ENCODE measurements around the gene FOLR1. TPM values are rescaled to one million over a fixed set of nuclear protein-coding genes. Genes with fewer than 3 reads are reported as not detected.
"Not testable (repeated sequence)": the region's sequence is repeated elsewhere in the genome, so short reads cannot be mapped to it uniquely, and the experiment has no call there.

FOLR1 gene
- not detected for total RNA-seq
- long read RNA-seq, donor 1 = 0 reads
- long read RNA-seq, donor 2 = 0 reads

DNA sequence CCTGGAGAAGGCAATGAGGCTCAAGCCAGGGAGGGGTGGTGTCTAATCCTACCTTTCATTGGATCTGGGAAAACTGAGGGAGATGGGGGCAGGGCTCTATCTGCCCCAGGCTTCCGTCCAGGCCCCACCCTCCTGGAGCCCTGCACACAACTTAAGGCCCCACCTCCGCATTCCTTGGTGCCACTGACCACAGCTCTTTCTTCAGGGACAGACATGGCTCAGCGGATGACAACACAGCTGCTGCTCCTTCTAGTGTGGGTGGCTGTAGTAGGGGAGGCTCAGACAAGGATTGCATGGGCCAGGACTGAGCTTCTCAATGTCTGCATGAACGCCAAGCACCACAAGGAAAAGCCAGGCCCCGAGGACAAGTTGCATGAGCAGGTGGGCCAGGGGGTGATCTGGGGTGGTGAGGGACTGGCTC lies at the start of gene FOLR1:
Gene FOLR1 (plus strand): TSS at position 180 of the 421 bp plus-strand sequence. CDS start 34 bp downstream, at position 214.
- no peak for DNase-seq (ENCODE audit: low spot score)
- intact Hi-C loops (cut with DNase I) = no loop called here

DNA sequence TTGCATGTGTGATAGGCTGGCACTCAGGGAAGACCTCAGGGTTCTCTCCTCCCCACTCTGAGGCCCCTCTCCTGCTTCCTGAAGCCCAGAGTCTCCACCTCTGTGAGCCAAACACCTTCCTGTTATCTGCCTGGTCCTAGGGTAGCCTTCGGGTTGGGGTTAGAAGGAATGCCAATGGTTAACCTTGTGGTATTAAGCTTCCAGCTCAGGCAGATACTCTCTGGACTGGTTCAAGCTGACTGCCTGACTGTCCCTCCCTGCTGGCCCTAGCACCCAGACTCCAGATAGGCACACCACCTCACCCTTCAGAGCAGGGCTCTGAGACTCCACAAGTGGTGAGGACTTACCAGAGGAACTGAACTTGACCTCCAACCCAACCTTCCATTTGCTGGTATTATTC lies 49.4 kb upstream of the FOLR1 start:
- DNase-seq (ENCODE audit: low spot score); intact Hi-C loops (cut with DNase I): not testable (repeated sequence)

DNA sequence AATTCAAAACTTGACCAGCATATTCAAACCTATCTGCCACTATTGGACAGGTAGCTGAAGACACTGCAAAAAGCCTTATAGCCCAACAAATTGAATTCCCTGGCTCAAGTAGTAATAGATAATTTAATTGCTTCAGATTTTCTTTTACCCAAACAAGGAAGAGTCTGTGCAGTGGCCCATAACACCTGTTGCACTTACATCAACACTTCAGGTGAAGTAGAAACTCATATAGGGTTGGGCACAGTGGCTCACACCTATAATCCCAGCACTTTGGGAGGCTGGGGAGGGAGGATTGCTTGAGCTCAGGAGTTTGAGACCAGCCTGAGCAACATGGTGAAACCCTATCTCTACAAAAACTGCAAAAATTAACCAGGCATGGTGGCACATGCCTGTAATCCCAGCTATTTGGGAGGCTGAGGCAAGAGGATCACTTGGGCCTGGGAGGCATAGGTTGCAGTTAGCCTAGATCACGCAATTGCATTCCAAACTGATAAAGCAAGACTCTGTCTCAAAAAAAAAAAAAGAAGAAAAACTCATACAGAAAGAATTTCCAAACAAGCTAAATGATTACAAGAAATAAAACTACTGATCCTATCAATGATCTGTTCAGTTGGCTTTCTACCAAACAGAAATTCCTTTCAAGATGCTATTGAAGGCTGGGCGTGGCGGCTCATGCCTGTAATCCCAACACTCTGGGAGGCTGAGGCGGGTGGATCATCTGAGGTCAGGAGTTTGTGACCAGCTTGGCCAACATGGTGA lies 47.0 kb upstream of the FOLR1 start:
- intact Hi-C loops (cut with DNase I) = no loop called here
- DNase-seq (ENCODE audit: low spot score) = no peak

DNA sequence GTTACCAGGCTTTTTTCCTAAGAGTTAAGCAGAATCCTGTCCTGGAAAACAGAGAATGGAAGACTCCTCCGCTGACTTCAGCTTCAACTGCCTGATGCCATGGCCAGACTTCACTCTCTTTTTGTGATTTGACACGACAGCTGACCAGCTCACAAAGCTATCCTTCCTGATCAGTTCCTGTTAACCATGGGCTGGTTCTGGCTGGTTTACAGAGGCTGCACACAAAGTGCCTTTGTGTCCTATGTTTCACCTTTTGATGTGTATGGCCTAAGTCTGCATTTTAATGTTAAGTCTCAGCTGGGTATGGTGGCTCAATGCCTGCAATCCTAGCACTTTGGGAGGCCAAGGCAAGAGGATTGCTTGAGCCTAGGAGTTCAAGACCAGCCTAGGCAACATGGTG lies 45.3 kb upstream of the FOLR1 start:
- DNase-seq (ENCODE audit: low spot score) = no peak
- intact Hi-C loops (cut with DNase I) = no loop called here

DNA sequence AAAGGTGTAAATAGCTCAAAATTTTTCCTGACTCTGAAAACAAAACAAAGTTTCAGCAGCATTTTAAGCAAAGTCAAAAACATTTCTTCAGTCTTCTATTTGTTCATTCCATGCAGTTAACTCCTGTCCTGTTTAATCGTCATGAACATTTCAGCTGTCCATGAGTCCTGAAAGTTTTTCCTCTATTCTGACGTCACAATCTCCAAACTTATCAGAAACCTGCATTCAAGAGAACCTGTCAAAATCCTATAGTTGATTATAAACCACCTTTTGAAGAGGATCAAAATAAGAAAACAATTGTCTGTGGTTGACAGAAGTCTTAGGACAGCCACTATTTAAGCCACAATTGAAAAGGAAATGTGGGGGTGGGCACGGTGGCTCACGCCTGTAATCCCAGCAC lies 41.1 kb upstream of the FOLR1 start:
- intact Hi-C loops (cut with DNase I) = no loop called here
- no peak for DNase-seq (ENCODE audit: low spot score)

DNA sequence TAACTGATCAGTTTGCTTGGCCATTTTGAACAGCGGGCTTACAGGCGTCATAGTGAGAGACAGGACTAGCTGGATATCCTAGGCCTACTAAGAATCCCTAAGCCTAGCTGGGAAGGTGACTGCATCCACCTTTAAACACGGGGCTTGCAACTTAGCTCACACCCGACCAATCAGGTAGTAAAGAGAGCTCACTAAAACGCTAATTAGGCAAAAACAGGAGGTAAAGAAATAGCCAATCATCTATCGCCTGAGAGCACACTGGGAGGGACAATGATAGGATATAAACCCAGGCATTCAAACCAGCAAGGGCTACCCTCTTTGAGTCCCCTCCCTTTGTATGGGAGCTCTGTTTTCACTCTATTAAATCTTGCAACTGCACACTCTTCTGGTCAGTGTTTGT lies 38.1 kb upstream of the FOLR1 start:
- intact Hi-C loops (cut with DNase I) = not testable (repeated sequence)

DNA sequence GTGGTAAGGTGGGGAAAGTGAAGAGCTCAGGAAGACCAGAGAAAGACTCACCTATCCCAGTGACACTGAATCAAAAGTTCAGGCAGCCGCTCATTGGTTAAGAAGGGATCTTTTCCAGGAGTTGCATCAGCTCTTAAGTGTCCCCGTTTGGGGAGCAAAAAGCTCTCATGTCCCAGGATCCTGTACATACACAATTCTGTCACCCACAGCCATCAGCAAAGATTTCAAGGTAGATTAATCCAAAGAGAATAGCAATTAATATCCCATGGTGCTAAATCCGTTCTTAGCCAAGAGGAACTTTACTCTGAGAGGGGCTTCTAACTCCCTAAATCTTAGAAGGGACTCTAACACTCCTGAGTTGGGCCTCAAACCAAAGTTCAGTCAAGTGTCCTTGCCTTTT lies 37.1 kb upstream of the FOLR1 start:
- no peak for DNase-seq (ENCODE audit: low spot score)
- intact Hi-C loops (cut with DNase I) = no loop called here

More for the DNA sequence above, 38.1 kb upstream of the FOLR1 start:
- not testable (repeated sequence) for DNase-seq (ENCODE audit: low spot score)

DNA sequence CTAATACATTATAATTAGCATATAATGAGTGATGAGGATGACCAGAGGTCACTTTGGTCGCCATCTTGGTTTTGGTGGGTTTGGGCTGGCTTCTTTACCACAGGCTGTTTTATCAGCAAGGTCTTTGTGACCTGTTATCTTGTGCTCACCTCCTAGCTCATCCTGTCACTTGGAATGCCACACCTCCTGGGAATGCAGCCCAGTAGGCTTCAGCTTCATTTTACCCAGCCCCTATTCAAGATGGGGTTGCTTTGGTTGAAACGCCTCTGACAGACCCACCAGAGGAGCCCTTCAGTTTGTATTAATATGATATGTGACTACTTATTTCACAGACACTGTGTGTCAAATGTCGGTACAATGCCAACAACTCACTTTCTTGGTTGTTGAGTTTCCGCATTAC lies 36.2 kb upstream of the FOLR1 start:
- intact Hi-C loops (cut with DNase I) = no loop called here
- no peak for DNase-seq (ENCODE audit: low spot score)

DNA sequence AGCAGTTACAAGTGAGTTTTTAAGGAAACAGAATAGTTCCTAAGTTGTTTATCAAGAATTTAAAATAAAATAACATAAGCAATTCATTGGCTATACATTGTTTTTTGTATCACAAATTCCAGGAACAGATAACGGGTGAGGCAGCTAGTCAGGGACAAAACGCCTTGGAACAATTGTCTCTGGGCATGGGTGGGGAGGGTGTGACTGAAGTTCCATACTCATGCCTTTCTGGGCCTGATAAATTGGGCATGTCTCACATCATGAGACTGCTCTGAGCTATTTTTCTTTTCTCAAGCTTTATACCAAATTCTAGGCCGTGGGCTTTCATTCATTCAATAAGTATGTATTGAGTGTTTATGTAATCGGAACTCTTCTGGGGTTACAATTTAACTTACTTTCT lies 34.8 kb upstream of the FOLR1 start:
- DNase-seq (ENCODE audit: low spot score) = no peak
- intact Hi-C loops (cut with DNase I) = no loop called here

DNA sequence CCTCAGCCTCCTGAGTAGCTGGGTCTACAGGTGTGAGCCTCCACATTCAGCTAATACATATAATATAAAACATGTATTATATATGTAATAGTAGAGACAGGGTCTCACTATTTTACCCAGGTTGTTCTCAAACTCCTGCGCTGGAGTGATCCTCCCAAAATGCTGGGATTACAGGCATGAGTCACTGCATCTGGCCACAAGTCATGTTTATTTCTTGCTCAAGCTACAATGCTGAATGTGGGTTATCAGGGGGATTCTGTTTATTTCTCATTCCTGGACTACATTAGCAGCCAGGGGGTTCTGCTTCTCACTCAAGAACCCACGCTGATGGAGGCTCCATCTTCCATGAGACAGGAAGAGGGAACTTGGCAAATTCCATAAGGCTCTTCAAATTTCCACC lies 31.6 kb upstream of the FOLR1 start:
- intact Hi-C loops (cut with DNase I) = no loop called here

DNA sequence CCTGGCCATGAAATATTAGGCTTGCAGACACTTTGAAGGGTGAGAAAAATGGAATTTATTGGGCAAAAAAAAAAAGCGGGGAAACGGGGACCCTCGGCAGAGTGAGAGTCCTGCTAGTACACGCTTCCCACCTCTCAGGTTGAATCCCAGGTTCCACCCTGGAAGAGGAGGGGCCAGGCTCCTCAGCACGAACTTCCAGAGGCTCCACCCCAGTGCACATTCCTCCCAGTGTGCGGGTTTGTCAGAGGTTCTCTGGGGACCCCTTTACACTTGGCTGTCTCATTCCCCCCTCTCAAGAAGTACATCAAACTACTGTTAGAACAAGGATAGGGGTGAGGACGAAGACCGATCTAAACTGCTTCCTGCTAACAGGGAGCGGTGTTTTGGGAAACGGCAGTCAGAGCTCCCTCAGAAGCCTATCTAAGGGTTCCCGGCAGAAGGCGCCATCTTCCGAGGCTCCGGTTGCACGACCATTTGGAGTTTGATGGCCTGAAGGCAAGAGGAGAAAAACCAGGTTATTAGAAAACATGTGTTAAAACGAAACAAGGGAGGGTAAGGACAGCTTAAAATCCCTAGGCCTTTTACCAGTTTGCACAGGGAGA lies 28.9 kb upstream of the FOLR1 start:
- intact Hi-C loops (cut with DNase I) = no loop called here

More for the DNA sequence above, 31.6 kb upstream of the FOLR1 start:
- no peak for DNase-seq (ENCODE audit: low spot score)

DNA sequence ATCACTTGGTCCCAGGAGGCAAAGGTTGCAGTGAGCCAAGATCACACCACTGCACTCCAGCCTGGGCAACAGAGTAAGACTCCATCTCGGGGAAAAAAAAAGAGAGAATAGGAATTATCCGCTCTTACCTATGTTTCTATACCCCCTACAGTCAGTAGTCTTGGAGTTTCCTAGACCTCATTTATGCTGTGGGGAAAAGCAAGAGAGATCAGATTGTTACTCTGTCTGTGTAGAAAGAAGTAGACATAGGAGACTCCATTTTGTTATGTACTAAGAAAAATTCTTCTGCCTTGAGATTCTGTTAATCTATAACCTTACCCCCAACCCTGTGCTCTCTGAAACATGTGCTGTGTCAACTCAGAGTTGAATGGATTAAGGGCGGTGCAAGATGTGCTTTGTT lies 27.8 kb upstream of the FOLR1 start:
- intact Hi-C loops (cut with DNase I); DNase-seq (ENCODE audit: low spot score): not testable (repeated sequence)

More for the DNA sequence above, 28.9 kb upstream of the FOLR1 start:
- DNase-seq (ENCODE audit: low spot score) = no peak

DNA sequence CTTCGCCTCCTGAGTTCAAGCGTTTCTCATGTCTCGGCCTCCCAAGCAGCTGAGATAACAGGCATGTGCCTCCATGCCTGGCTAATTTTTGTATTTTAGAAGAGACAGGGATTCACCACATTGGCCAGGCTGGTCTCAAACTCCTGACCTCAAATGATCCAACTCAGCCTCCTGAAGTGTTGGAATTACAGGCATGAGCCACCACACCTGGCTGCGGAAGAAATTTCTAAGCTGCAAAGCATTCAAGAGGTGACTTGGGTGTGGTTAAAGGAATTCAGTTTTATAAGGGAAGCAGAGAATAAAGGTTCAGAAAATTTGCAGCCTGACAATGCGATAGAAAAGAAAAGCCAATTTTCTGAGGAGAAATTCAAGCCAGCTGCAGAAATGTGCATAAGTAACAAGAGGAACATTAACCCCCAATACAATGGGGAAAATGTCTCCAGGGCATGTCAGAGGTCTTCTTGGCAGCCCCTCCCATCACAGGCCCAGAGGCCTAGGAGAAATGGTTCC lies 22.8 kb upstream of the FOLR1 start:
- intact Hi-C loops (cut with DNase I); DNase-seq (ENCODE audit: low spot score): not testable (repeated sequence)

DNA sequence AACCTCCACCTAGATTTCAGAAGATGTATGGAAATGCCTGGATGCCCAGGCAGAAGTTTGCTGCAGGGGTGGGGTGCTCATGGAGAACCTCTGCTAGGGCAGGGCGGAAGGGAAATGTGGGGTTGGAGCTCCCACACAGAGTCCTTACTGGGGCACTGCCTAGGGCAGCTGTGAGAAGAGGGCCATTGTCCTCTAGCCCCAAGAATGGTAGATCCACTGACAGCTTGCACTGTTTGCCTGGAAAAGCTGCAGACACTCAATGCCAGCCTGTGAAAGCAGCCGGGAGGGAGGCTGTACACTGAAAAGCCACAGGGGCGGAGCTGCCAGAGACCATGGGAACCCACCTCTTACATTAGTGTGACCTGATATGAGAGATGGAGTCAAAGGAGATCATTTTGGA lies 22.2 kb upstream of the FOLR1 start:
- intact Hi-C loops (cut with DNase I); DNase-seq (ENCODE audit: low spot score): not testable (repeated sequence)

DNA sequence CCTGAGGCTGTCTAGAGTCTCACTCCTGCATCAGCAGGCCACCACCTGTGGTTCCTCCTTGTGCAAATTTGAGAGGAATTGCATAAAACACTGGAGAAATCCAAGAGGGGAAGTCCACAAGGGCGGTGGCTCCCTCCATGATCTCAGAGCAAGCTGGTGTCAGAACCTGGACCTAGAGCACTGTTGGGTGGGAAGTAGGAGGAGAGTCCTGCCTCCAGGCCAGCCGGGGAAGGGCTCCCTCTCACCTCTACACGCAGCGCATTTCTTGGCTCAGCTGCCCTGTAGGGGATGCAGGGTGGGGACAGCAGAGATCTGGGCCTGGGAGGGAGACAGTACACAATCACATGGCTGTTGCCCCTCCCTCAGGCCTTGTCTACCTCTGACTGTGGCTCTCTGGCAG lies 19.9 kb upstream of the FOLR1 start:
- DNase-seq (ENCODE audit: low spot score); intact Hi-C loops (cut with DNase I): not testable (repeated sequence)

DNA sequence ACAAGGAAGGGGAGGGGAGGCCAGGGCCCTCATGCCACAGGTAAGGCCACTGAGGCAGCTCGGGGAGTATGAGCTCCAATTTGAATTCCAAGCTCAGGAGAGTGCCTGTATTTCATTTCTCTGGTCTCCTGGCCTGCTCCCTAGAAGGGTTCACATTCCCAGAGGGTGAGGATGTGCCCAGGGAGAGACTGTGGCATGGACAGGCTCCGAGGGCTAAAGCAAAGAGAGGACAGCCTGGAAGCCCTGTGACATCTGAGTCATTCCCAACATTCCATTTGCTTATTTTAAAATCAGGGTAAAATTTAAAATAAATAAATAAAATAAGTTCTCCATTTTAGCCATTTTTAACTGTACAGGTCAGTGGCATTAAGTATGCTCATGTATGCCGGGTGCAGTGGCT lies 18.6 kb upstream of the FOLR1 start:
- intact Hi-C loops (cut with DNase I) = no loop called here

DNA sequence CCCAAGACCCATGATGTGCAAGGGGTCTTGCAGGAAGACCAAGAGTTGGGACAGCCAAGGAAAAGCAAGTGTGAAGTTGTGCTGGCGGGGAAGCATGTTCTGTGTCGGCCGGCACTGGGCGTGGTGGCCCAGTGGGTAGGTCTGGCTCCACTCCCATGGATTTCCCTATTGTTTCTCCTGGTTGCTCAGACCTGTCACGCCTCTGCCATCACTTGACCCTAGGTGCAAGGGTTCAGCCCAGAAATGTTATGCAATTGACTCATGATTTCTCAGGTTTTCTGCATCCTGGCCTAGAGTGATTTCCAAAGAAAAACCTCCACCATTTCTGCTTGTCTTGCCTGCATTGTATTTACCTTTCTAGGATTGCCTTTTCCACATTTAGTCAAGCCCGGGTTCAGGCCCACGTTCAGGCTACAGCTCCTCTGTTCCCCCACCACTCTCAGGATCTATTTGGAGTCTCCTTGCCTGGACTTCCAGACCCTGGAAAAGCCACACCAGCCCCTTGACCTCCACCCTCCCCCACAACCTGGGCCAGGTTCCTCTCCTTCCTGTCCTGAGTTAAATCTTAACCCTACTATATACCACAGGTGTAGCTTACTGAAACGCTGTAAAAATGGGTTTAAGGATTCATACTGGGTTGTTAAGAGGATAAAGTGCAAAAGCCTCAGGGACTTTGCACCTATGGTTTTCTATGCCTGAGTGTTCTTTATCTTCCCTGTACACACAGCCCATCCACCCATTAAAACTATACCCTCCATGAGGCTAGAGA lies 17.5 kb upstream of the FOLR1 start:
- DNase-seq (ENCODE audit: low spot score) = no peak
- intact Hi-C loops (cut with DNase I) = no loop called here

More for the DNA sequence above, 18.6 kb upstream of the FOLR1 start:
- DNase-seq (ENCODE audit: low spot score) = no peak

DNA sequence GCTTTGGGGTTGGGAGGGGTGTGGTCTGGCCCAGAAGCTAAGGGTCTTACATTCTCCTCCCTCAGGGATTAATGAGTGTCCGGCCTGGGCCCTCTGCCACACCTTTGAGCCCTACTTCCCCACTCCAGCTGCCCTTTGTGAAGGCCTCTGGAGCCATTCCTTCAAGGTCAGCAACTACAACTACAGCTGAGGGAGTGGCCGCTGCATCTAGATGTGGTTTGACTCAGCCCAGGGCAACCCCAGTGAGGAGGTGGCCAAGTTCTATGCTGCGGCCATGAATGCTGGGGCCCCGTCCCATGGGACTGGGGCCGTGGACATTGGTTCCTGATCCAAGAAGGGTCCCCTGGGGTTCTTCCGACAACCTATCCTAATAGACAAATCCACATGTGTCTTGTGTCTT lies 14.3 kb upstream of the FOLR1 start:
- intact Hi-C loops (cut with DNase I) = no loop called here
- no peak for DNase-seq (ENCODE audit: low spot score)

DNA sequence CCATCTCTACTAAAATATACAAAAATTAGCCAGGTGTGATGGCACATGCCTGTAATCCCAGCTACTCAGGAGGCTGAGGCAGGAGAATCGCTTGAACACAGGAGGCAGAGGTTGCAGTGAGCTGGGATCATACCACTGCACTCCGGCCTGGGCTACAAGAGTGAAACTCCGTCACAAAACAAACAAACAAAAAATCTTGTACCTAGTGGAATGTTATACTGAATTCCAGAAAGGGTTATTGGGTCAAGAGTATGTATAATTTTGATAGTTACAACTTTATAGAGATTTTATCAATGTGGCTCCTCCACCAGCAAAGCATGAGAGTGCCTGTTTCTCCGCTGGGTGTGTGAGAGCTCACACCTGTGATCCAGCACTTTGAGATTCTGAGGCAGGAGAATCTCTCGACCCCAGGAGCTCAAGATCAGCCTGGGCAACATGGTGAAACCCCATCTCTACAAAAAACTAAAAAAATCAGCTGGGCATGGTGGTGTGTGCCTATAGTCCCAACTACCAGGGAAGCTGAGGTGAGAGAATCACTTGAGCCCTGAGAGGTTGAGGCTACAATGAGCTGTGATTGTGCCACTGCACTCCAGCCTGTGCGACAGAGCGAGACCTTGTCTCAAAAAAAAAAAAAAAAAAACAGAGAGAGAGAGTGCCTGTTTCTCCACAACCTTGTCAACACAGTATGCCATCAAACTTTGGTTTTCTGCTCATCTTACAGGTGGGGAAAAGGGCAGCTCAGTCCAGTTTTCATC lies 12.7 kb upstream of the FOLR1 start:
- intact Hi-C loops (cut with DNase I) = no loop called here

More for the DNA sequence above, 12.7 kb upstream of the FOLR1 start:
- no peak for DNase-seq (ENCODE audit: low spot score)

Data from posterior vena cava (tissue), 2 donors.